NCI-H446 (cell line): ENCODE data around the gene TRIM67.
A peak's percentile ranks its signal among the peaks of the same experiment; 100 is the strongest.
"Not testable (repeated sequence)": the region's sequence is repeated elsewhere in the genome, so short reads cannot be mapped to it uniquely, and the experiment has no call there.

Experiments used
- DNase-seq, 2 experiments: peaks; one replicate each; lab custom pipeline; 2025; lab: John Stamatoyannopoulos, UW

TRIM67 gene

DNA sequence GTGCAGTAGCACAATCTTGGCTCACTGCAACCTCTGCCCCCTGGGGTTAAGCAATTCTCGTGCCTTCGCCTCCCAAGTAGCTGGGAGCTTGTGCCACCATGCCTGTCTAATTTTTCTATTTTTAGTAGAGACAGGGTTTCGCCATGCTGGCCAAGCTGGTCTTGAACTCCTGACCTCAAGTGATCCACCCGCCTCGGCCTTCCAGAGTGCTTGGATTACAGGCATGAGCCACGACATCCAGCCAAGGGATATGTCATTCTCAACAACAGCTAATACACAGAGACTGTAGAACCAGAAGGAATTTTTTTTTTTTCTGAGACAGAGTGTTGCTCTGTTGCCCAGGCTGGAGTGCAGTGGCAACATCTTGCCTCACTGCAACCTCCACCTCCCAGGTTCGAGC is 3.7 kb upstream of the TRIM67 start:
- not testable (repeated sequence) for DNase-seq

GRCh38 chr1:231159202-231159962 is 2.5 kb upstream of the TRIM67 start:
- DNase-seq, result no peak

- no peak for DNase-seq
Measured at GRCh38 chr1:231159963-231160761, 1.7 kb upstream of the TRIM67 start.

GRCh38 chr1:231160895-231161666 is 777 bp upstream of the TRIM67 start:
- no peak for DNase-seq

- peak in 1 of 2 experiments; percentile 32 for DNase-seq
Measured at GRCh38 chr1:231162297-231162969, 575 bp downstream of the TRIM67 start.

DNA sequence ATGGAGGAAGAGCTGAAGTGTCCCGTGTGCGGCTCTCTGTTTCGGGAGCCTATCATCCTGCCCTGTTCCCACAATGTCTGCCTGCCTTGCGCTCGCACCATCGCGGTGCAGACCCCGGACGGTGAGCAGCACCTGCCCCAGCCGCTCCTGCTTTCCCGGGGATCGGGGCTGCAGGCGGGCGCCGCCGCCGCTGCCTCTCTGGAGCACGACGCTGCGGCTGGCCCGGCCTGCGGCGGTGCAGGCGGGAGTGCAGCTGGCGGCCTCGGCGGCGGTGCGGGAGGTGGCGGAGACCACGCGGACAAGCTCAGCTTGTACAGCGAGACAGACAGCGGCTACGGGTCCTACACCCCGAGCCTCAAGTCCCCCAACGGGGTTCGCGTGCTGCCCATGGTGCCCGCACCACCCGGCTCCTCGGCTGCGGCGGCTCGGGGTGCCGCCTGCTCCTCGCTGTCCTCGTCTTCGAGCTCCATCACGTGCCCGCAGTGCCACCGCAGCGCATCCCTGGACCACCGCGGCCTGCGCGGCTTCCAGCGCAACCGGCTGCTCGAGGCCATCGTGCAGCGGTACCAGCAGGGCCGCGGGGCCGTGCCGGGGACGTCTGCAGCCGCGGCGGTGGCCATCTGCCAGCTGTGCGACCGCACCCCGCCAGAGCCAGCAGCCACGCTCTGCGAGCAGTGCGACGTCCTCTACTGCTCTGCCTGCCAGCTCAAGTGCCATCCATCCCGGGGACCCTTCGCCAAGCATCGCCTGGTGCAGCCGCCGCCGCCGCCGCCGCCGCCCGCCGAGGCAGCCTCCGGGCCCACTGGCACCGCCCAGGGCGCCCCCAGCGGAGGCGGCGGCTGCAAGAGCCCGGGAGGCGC is 1.3 kb downstream of the TRIM67 start:
- peak in 1 of 2 experiments; percentile 20 for DNase-seq

DNA sequence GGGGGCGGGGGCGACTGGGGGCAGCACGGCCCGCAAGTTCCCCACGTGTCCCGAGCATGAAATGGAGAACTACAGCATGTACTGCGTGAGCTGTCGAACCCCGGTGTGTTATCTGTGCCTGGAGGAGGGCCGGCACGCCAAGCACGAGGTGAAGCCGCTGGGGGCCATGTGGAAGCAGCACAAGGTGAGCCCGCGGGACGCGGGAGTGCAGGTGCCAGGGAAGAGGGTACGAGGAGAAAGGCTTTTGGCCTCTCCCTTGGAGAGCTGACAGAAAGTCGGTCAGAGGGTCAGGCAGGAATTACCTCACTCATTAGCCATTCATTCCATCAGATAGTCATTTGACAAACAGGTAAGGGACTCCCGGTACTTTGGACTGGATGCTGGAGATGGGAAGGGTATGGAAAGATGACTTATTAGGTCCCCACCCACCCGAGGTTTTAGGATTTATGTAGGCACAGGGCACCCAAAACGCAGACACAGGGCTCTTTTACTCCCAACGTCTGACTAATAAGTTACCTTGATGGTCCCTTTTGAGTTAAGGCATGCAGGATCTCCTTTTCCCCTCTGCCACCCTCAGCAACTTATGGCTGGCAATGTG is 2.1 kb downstream of the TRIM67 start:
- DNase-seq, result no peak

GRCh38 chr1:231165371-231165770 is 3.5 kb downstream of the TRIM67 start:
- no peak for DNase-seq

- no peak for DNase-seq
Measured at GRCh38 chr1:231166398-231166797, 4.5 kb downstream of the TRIM67 start.

DNA sequence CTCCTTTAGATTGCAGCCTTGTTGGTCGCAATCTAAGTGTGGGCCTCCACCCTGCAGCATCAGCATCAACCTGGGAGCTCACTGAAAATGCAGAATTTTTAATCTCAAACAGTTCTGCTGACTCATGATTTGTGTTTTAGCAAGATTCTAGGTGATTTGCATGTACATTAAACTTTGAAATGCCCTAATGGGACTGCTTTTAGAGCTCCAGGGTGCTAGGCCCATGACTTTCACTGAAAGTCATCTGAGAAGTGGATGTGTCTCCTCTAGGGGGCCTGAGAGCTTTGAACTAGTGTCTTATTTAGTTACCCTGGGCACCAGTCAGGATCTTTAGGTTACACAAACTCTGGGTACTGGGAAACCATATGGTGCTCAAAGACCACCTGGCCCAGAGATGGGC is 9.0 kb downstream of the TRIM67 start:
- no peak for DNase-seq

- no peak for DNase-seq
Measured at GRCh38 chr1:231171623-231172197, 9.9 kb downstream of the TRIM67 start.

DNA sequence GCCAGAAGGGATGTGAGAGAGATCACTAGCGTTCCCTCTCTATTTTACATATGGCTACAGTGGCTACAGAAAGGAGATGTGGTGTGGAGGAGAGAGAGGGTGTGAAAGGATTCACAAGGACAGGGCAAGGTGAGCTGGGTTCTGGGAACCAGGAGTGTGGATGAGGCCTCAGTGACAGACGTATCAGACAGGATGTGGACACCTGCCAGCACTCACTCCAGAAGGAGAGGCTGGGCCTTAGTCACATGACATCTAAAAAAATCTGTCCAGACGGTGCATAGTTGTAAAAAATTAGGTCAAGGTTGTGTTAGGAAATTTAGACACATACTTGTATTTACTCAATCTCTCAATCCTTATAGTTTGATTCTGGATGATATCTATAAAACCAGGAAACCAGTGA is 10.6 kb downstream of the TRIM67 start:
- peak in 1 of 2 experiments; percentile 29 for DNase-seq

- no peak for DNase-seq
Measured at GRCh38 chr1:231176421-231176820, 14.6 kb downstream of the TRIM67 start.

GRCh38 chr1:231177226-231177625 is 15.4 kb downstream of the TRIM67 start:
- DNase-seq, result no peak

DNA sequence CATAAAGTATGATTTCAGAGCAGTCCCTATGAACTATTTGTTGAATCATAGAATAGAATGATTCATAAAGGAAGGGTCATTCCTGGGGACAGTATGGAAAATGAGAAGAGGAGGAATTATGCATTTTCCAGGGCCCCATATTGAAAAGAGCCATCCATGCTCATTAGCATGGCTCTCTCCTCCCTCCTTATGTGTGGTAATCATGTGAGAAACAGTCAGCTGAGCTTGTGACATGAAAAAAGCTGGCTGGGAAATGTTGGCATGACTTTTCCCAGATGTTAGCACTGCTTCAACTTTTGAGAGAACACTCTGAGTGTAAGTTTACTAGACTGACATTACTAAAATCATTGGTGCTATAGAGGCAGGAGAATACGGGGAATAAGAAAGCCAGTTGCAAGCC is 16.1 kb downstream of the TRIM67 start:
- no peak for DNase-seq

DNA sequence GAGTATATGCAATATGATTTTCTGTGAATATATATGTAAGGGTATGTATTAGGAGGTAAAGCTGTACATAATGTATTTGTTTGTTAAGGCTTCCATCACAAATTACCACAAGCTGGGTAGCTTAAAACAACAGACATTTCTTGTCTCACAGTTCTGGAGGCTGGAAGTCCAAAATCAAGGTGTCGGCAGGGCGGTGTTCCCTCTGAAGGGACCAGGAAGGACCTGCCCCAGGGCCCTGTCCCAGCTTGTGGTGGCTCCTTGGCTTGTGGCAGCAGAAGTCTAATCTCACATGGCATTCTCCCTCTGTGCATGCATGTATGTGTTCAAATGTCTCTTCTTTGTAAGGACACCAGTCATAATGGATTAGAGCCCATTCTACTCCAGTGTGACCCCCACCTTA is 17.1 kb downstream of the TRIM67 start:
- DNase-seq, result no peak

- no peak for DNase-seq
Measured at GRCh38 chr1:231180034-231180433, 18.2 kb downstream of the TRIM67 start.

DNA sequence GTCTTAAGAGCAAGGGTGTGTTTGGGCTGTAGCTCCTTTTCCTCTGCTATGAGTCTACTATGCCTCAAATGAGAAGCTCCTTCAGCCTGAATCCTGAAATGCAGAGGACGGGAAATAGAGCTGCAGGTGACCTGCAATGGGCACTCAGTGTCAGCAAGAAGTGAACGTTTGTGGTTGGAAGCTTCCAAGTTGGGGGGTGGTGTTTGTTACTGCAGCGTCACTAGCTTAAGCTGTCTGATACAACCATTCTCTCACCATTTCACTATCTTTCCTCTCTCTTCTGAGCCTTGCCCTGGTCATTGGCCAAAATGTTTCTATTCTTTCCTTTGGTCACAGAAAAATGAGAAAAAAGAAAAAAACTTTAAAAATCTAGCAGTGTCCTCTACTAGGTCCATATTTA is 19.4 kb downstream of the TRIM67 start:
- no peak for DNase-seq

GRCh38 chr1:231182317-231182716 is 20.5 kb downstream of the TRIM67 start:
- DNase-seq, result no peak
